DOHH2 (cell line): ENCODE results near the gene MAPK6.

Experiments used
- H3F3A ChIP-seq: fragments of 200-600 bp; sonication (generic), shearing (Covaris generic); 2 replicates; pipeline ENCODE4 v1.6.0; 2016; ENCODE audit warnings: antibody characterized with exemption, mild to moderate bottlenecking; ENCODE audit not compliant: control insufficient read depth, insufficient read depth
- H3K27ac ChIP-seq: fragments of 200-600 bp; sonication (generic); 2 replicates; pipeline ENCODE4 v1.5.1; 2014; ENCODE audit warnings: low read depth, mild to moderate bottlenecking, low read length, moderate library complexity
- H3K27me3 ChIP-seq: fragments of 200-600 bp; sonication (generic); 2 replicates; pipeline ENCODE4 v1.6.1; 2014; ENCODE audit warnings: mild to moderate bottlenecking, low read length, mixed read lengths; ENCODE audit not compliant: control insufficient read depth
- H3K36me3 ChIP-seq: fragments of 200-600 bp; sonication (generic); 2 replicates; pipeline ENCODE4 v1.6.1; 2014; ENCODE audit warnings: mild to moderate bottlenecking, low read length, moderate library complexity, mixed read lengths; ENCODE audit not compliant: control insufficient read depth
- H3K4me1 ChIP-seq: fragments of 200-600 bp; sonication (generic); 2 replicates; pipeline ENCODE4 v1.6.1; 2014; ENCODE audit warnings: mild to moderate bottlenecking, low read length, mixed read lengths; ENCODE audit not compliant: control insufficient read depth
- H3K4me2 ChIP-seq: fragments of 200-600 bp; sonication (generic); 2 replicates; pipeline ENCODE4 v1.6.0; 2014; ENCODE audit warnings: mild to moderate bottlenecking, low read length, moderate library complexity
- H3K4me3 ChIP-seq: fragments of 200-600 bp; sonication (generic); 2 replicates; pipeline ENCODE4 v1.5.1; 2014; ENCODE audit warnings: mild to moderate bottlenecking, low read length, mixed read lengths
- H3K79me2 ChIP-seq: fragments of 200-600 bp; sonication (generic); 2 replicates; pipeline ENCODE4 v1.6.1; 2014; ENCODE audit warnings: mild to moderate bottlenecking, low read length, mixed read lengths; ENCODE audit not compliant: control insufficient read depth
- H3K9me2 ChIP-seq: fragments of 200-600 bp; sonication (generic); replicated peaks from 2 replicates; pipeline ENCODE4 v1.6.1; 2014; ENCODE audit warnings: mild to moderate bottlenecking, low read length, mixed read lengths; ENCODE audit not compliant: control insufficient read depth
- H3K9me3 ChIP-seq: fragments of 200-600 bp; sonication (generic); 2 replicates; pipeline ENCODE4 v1.6.1; 2014; ENCODE audit warnings: antibody characterized with exemption, low read length, mixed read lengths; ENCODE audit not compliant: control insufficient read depth, insufficient read depth
- H4K20me1 ChIP-seq: fragments of 200-600 bp; sonication (generic); 2 replicates; pipeline ENCODE4 v1.6.0; 2014; ENCODE audit warnings: low read depth, mild to moderate bottlenecking, antibody characterized with exemption, low read length, moderate library complexity; ENCODE audit not compliant: control insufficient read depth, insufficient read depth
- EZH2phosphoT487 ChIP-seq: fragments of 200-600 bp; sonication (generic); IDR thresholded peaks from 2 replicates; pipeline ENCODE4 v1.6.1; 2017; ENCODE audit warnings: borderline replicate concordance, mild to moderate bottlenecking, antibody characterized with exemption, low read length, moderate library complexity, mixed read lengths
- TF ChIP-seq, protein P1 (sequence below): fragments of 200-600 bp; sonication (generic); IDR thresholded peaks from one replicate; pipeline ENCODE4 v1.5.1; 2014; ENCODE audit warnings: antibody characterized with exemption, mild to moderate bottlenecking, low read depth, low read length; ENCODE audit not compliant: poor library complexity, severe bottlenecking

MAPK6 gene

GRCh38 chr15:52093167-52093538 lies 74.1 kb downstream of the MAPK6 start:
- no peak overlapping the region for H3K4me2 ChIP-seq
- TF ChIP-seq, protein P1, sequence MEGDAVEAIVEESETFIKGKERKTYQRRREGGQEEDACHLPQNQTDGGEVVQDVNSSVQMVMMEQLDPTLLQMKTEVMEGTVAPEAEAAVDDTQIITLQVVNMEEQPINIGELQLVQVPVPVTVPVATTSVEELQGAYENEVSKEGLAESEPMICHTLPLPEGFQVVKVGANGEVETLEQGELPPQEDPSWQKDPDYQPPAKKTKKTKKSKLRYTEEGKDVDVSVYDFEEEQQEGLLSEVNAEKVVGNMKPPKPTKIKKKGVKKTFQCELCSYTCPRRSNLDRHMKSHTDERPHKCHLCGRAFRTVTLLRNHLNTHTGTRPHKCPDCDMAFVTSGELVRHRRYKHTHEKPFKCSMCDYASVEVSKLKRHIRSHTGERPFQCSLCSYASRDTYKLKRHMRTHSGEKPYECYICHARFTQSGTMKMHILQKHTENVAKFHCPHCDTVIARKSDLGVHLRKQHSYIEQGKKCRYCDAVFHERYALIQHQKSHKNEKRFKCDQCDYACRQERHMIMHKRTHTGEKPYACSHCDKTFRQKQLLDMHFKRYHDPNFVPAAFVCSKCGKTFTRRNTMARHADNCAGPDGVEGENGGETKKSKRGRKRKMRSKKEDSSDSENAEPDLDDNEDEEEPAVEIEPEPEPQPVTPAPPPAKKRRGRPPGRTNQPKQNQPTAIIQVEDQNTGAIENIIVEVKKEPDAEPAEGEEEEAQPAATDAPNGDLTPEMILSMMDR = no peak
- no peak for TF ChIP-seq EZH2phosphoT487
- H3K4me3 ChIP-seq = no peak overlapping the region

DNA sequence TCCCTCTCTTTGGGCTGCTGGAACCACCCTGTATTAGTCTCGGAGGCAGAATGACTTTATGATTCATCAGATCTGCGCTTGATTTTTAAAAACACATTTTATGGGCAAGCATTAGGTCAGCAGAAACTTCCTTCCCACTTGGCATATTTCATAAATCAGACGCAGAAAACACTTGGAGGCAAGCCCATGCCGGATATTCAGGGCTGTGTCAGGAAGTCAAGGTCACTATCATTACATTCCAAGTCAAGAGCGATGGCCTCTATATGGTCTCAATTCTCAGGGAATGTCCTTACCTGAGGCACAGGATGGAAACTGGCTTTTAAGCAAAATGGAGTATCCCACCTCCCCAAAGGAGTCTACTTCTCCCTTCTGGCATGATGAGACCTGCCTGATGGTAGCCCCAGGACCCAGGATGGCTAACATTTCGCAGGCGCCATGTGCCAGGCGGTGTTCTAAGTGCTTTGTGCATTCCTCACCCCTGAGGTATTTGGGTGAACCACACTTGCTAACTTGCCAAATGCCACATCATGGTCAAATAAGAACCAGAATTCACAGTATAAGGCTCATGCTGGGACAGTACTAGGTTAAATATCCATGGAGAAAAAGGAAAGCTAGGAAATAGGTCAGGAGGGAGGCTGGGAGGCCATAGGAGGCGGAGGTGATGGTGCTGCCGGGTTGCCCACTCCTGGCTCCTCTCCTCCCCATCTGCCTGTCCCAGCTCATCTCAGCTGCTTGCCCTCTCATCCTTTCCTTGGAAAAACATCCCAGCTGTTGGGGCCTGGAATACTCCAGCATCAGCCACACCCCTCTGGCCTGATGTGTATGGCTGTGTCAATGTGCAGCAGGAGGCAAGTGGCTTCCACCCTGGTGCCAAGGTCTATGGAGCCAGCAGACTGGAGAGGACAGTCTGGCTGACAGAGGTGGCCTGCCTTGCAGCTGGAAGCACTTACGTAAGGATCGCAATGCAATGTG lies 74.8 kb downstream of the MAPK6 start:
- TF ChIP-seq, protein P1 = no peak
- TF ChIP-seq EZH2phosphoT487 = no peak
- H3K36me3 ChIP-seq = no peaks in the 10 kb centered on the region
- peaks cover 10% of the 10 kb centered on the region; the same call in 1 of the 2 replicates for H3K27me3 ChIP-seq
- H3K9me3 ChIP-seq = peaks cover 8% of the 10 kb centered on the region
- no peaks in the 10 kb centered on the region for H3K4me1 ChIP-seq
- no peak overlapping the region for H3K27ac ChIP-seq
- H3K4me2 ChIP-seq = no peak overlapping the region
- H3K9me2 ChIP-seq = no peaks in the 10 kb centered on the region
- H3K4me3 ChIP-seq = no peak overlapping the region
- H4K20me1 ChIP-seq = no peaks in the 10 kb centered on the region
- H3K79me2 ChIP-seq = no peaks in the 10 kb centered on the region
- no peaks in the 10 kb centered on the region for H3F3A ChIP-seq

More at GRCh38 chr15:52093167-52093538, 74.1 kb downstream of the MAPK6 start:
- Histone ChIP-seq H3K79me2 (no peaks in the 10 kb centered on the region), H3K9me2 (no peaks in the 10 kb centered on the region), H3K27me3 (peaks cover 10% of the 10 kb centered on the region; the same call in 1 of the 2 replicates), H3K4me1 (no peaks in the 10 kb centered on the region), H3F3A (no peaks in the 10 kb centered on the region), H4K20me1 (no peaks in the 10 kb centered on the region), H3K36me3 (no peaks in the 10 kb centered on the region), H3K9me3 (peaks cover 8% of the 10 kb centered on the region), H3K27ac (no peak overlapping the region)

- TF ChIP-seq, protein P1 = no peak
- no peak for TF ChIP-seq EZH2phosphoT487
- H3K4me1 ChIP-seq = no peaks in the 10 kb centered on the region
- H3K9me3 ChIP-seq = peaks cover 4% of the 10 kb centered on the region
- H4K20me1 ChIP-seq = no peaks in the 10 kb centered on the region
- no peak overlapping the region for H3K27ac ChIP-seq
- H3K4me3 ChIP-seq = no peak overlapping the region
- no peaks in the 10 kb centered on the region for H3K79me2 ChIP-seq
- H3K4me2 ChIP-seq = no peak overlapping the region
- no peaks in the 10 kb centered on the region for H3K36me3 ChIP-seq
- peaks cover 10% of the 10 kb centered on the region; the same call in 1 of the 2 replicates for H3K27me3 ChIP-seq
- H3F3A ChIP-seq = no peaks in the 10 kb centered on the region
- H3K9me2 ChIP-seq = no peaks in the 10 kb centered on the region
Observed at GRCh38 chr15:52094811-52095584, 76.0 kb downstream of the MAPK6 start.
